Effector memory CD8-positive, alpha-beta T cell (primary cell): ENCODE data around the gene CS.

Experiments
- ATAC-seq: fragments of 150-1000 bp; cut with Tn5 transposase; replicated peaks from 2 replicates; pipeline ENCODE4 v1.10.0; 2021; ENCODE audit warnings: mild to moderate bottlenecking, moderate library complexity
- DNase-seq, 3 experiments: peaks; one replicate each; pipeline ENCODE4 v3.0.0; 2021
- H3K27ac Mint-ChIP-seq, 2 donors: one replicate each; pipeline ENCODE4 v1.8.0; 2022; ENCODE audit warnings: mild to moderate bottlenecking in 2 of 2, mixed read lengths in 2 of 2, moderate library complexity in 2 of 2
- H3K27me3 Mint-ChIP-seq, 2 donors: one replicate each; pipeline ENCODE4 v1.8.0; 2022; ENCODE audit warnings: mixed read lengths in 2 of 2
- H3K36me3 Mint-ChIP-seq: one replicate; pipeline ENCODE4 v1.8.0; 2022; ENCODE audit warnings: mild to moderate bottlenecking, moderate library complexity, mixed read lengths; ENCODE audit not compliant: insufficient read depth
- H3K4me1 Mint-ChIP-seq, 2 donors: one replicate each; pipeline ENCODE4 v1.8.0; 2022; ENCODE audit warnings: low read depth in 2 of 2, mixed read lengths in 2 of 2
- H3K4me3 Mint-ChIP-seq, 2 donors: one replicate each; pipeline ENCODE4 v1.8.0; 2022; ENCODE audit warnings: mild to moderate bottlenecking in 2 of 2, mixed read lengths in 2 of 2, moderate library complexity in 2 of 2
- H3K9me3 Mint-ChIP-seq, 2 donors: one replicate each; pipeline ENCODE4 v1.8.0; 2022; ENCODE audit warnings: mixed read lengths in 2 of 2

CS gene

DNA sequence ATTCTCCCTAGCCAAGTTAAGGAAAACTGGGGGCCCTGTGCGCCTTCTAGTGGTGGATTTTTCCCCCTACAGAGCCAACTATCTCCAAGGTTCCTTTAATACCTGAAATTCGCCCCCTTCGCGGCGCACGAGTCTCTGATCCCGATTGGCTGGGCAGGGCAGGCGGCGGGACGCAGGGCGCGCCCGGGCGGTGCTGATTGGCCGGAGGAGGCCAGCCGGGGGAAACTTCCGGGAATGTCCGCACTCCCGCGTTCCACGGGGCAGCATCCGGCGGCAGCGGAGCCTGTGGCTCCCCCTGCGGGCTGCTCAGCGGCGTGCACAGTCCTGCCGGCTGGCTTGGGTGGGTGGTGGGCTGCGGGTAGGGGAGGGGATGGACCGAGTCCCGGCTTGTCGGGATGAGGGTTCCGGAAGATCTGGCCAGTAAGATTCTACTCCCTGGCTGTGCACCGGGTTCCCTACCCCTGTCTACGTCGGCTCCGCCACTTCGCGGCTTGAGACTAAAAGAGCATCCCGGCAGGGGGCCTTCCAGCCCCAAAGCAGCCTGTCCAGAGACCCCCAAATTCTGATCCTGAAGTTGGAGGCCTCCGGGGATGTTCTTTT lies 75.9 kb downstream of the CS start, which contains the start of gene NABP2:
Gene NABP2, plus strand, starts transcription at position 241 of the 600 bp plus-strand sequence. CDS start 515 bp downstream, outside the sequence.
- ATAC-seq (peak; percentile 79), DNase-seq (peak; percentile 87 to 89 (median 89))
- Mint-ChIP-seq H3K36me3 (peaks cover 24% of the 10 kb centered on the region), H3K27ac (peak within 1 kb of the TSS; percentile 100), H3K27me3 (no peaks in the 10 kb centered on the region), H3K9me3 (no peaks in the 10 kb centered on the region), H3K4me3 (peak within 1 kb of the TSS; percentile 99 to 100), H3K4me1 (peaks cover 42 to 50% of the 10 kb centered on the region in 2 donors)

DNA sequence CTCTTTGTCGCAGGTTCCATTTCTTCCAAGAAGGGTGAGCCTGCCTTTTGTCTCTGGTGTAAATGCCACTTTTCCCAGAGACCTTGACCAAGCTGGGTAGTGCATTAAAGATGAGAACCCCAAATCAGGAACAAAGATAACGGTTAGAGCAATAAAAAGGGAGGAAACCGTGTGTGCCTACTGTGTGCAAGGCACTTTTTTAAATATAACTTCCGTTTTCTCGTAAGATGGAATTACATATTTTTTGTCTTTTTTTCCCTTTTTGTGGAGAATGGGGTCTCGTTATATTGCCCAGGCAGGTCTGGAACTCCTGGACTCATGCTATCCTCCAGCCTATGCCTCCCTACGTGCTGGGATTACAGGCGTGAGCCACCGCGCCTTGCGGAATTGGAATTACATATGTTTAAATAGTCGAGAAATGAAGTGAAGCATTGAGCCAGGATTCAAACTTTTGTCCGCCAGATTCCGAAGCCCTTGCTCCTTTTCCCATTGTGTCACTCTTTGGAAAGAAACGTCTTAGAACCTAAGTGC lies 76.5 kb downstream of the CS start:
- Mint-ChIP-seq H3K9me3 (no peaks in the 10 kb centered on the region), H3K27ac (peak overlapping the region; percentile 100), H3K36me3 (peaks cover 24% of the 10 kb centered on the region), H3K4me1 (peaks cover 42 to 50% of the 10 kb centered on the region in 2 donors), H3K4me3 (peak overlapping the region; percentile 99 to 100), H3K27me3 (no peaks in the 10 kb centered on the region)
- DNase-seq (no peak), ATAC-seq (no peak)

- no peak for ATAC-seq
- Mint-ChIP-seq H3K27me3 (no peaks in the 10 kb centered on the region), H3K27ac (peak overlapping the region; percentile 100), H3K4me3 (peak overlapping the region; percentile 99 to 100), H3K36me3 (peaks cover 24% of the 10 kb centered on the region), H3K9me3 (no peaks in the 10 kb centered on the region), H3K4me1 (peaks cover 42 to 50% of the 10 kb centered on the region in 2 donors)
- DNase-seq = no peak
Measured at GRCh38 chr12:56222531-56222895, 77.6 kb downstream of the CS start.

GRCh38 chr12:56221757-56222530 lies 78.2 kb downstream of the CS start, which contains the start of gene RNF41:
Gene RNF41 (minus strand): TSS chr12:56221922. CDS start chr12:56214047, 7,875 bp downstream.
- H3K4me3 Mint-ChIP-seq = peak within 1 kb of the TSS; percentile 99 to 100
- H3K9me3 Mint-ChIP-seq = no peaks in the 10 kb centered on the region
- H3K27me3 Mint-ChIP-seq = no peaks in the 10 kb centered on the region
- peaks cover 29% of the 10 kb centered on the region for H3K36me3 Mint-ChIP-seq
- ATAC-seq (peak; percentile 83), DNase-seq (peak; percentile 92 to 95 (median 93))
- H3K27ac Mint-ChIP-seq = peak within 1 kb of the TSS; percentile 100
- peaks cover 42 to 50% of the 10 kb centered on the region in 2 donors for H3K4me1 Mint-ChIP-seq
